CD1c-positive myeloid dendritic cell (primary cell): ENCODE data around the gene HMOX2.
A peak's percentile ranks its signal among the peaks of the same experiment; 100 is the strongest.

Source experiments
- DNase-seq: peaks from one replicate; pipeline ENCODE4 v3.0.0-alpha.2; 2016; ENCODE audit errors: extremely low spot score

The HMOX2 gene

GRCh38 chr16:4463522-4464163 lies 12.6 kb upstream of the HMOX2 start:
- DNase-seq: no peak

- DNase-seq: peak; percentile 24
Observed at GRCh38 chr16:4465977-4466779, 10.0 kb upstream of the HMOX2 start.

- no peak for DNase-seq
Observed at GRCh38 chr16:4467916-4468315, 8.3 kb upstream of the HMOX2 start.

- no peak for DNase-seq
Observed at GRCh38 chr16:4468972-4469371, 7.2 kb upstream of the HMOX2 start.

GRCh38 chr16:4471869-4472268 lies 4.3 kb upstream of the HMOX2 start:
- DNase-seq: no peak

GRCh38 chr16:4472880-4473279 lies 3.3 kb upstream of the HMOX2 start:
- DNase-seq: no peak

GRCh38 chr16:4474192-4474961 lies 1.8 kb upstream of the HMOX2 start, which contains the start of gene NMRAL1:
Gene NMRAL1 (minus strand): TSS chr16:4474625. CDS start chr16:4474132, 493 bp downstream.
- DNase-seq: peak; percentile 93

- DNase-seq: peak; percentile 63
Observed at GRCh38 chr16:4477966-4478365, 1.8 kb downstream of the HMOX2 start.

GRCh38 chr16:4481526-4481925 lies 5.3 kb downstream of the HMOX2 start:
- no peak for DNase-seq

GRCh38 chr16:4481963-4482362 lies 5.8 kb downstream of the HMOX2 start:
- no peak for DNase-seq

- DNase-seq: no peak
Observed at GRCh38 chr16:4486126-4486893, 10.1 kb downstream of the HMOX2 start.

GRCh38 chr16:4487955-4488498 lies 11.8 kb downstream of the HMOX2 start:
- DNase-seq: no peak

GRCh38 chr16:4488499-4488967 lies 12.3 kb downstream of the HMOX2 start:
- DNase-seq: no peak

- DNase-seq: no peak
Observed at GRCh38 chr16:4489030-4489429, 12.8 kb downstream of the HMOX2 start.

- DNase-seq: no peak
Observed at GRCh38 chr16:4491898-4492297, 15.7 kb downstream of the HMOX2 start.

- DNase-seq: no peak
Observed at GRCh38 chr16:4494746-4495490, 18.7 kb downstream of the HMOX2 start.

- DNase-seq: no peak
Observed at GRCh38 chr16:4495766-4496165, 19.6 kb downstream of the HMOX2 start.

- no peak for DNase-seq
Observed at GRCh38 chr16:4496305-4496704, 20.1 kb downstream of the HMOX2 start.

- DNase-seq: no peak
Observed at GRCh38 chr16:4498546-4499195, 22.5 kb downstream of the HMOX2 start.

GRCh38 chr16:4499196-4499555 lies 23.0 kb downstream of the HMOX2 start:
- no peak for DNase-seq
